GM21381 (cell line): ENCODE data around the gene CCNL1.
A peak's percentile ranks its signal among the peaks of the same experiment; 100 is the strongest.
"Not testable (repeated sequence)": the region's sequence is repeated elsewhere in the genome, so short reads cannot be mapped to it uniquely, and the experiment has no call there.

Experiments
- ATAC-seq: cut with Tn5 transposase; IDR thresholded peaks from one replicate; pipeline ENCODE4 v1.9.1; 2021; ENCODE audit warnings: mild to moderate bottlenecking, moderate library complexity; ENCODE audit not compliant: unreplicated experiment

CCNL1 gene

GRCh38 chr3:157172746-157173145 is 12.8 kb upstream of the CCNL1 start:
- ATAC-seq: no peak

- ATAC-seq: no peak
Measured at GRCh38 chr3:157170861-157171260, 10.9 kb upstream of the CCNL1 start.

GRCh38 chr3:157167371-157168042 is 7.6 kb upstream of the CCNL1 start:
- ATAC-seq: no peak

- ATAC-seq: no peak
Measured at GRCh38 chr3:157166561-157166960, 6.6 kb upstream of the CCNL1 start.

GRCh38 chr3:157166115-157166514 is 6.2 kb upstream of the CCNL1 start:
- no peak for ATAC-seq

GRCh38 chr3:157163217-157163953 is 3.4 kb upstream of the CCNL1 start:
- ATAC-seq: no peak

GRCh38 chr3:157162620-157163019 is 2.7 kb upstream of the CCNL1 start:
- ATAC-seq: not testable (repeated sequence)

- peak; percentile 34 for ATAC-seq
Measured at GRCh38 chr3:157160658-157161424, 894 bp upstream of the CCNL1 start.

GRCh38 chr3:157159037-157159761 is 748 bp downstream of the CCNL1 start:
- peak; percentile 46 for ATAC-seq

- ATAC-seq: no peak
Measured at GRCh38 chr3:157157836-157158235, 2.1 kb downstream of the CCNL1 start.

- ATAC-seq: no peak
Measured at GRCh38 chr3:157156837-157157635, 2.9 kb downstream of the CCNL1 start.

- no peak for ATAC-seq
Measured at GRCh38 chr3:157155591-157155990, 4.4 kb downstream of the CCNL1 start.

GRCh38 chr3:157154563-157155330 is 5.2 kb downstream of the CCNL1 start:
- no peak for ATAC-seq

- ATAC-seq: no peak
Measured at GRCh38 chr3:157152930-157153329, 7.0 kb downstream of the CCNL1 start.

GRCh38 chr3:157152438-157152837 is 7.5 kb downstream of the CCNL1 start:
- ATAC-seq: no peak

- no peak for ATAC-seq
Measured at GRCh38 chr3:157151627-157152026, 8.3 kb downstream of the CCNL1 start.

- no peak for ATAC-seq
Measured at GRCh38 chr3:157151151-157151550, 8.8 kb downstream of the CCNL1 start.

- ATAC-seq: no peak
Measured at GRCh38 chr3:157149136-157149696, 10.7 kb downstream of the CCNL1 start.

GRCh38 chr3:157148196-157148889 is 11.6 kb downstream of the CCNL1 start:
- ATAC-seq: peak; percentile 42
